DOHH2 (cell line): ENCODE data around the gene GPR183.

Source experiments
- H3F3A ChIP-seq: fragments of 200-600 bp; sonication (generic), shearing (Covaris generic); 2 replicates; pipeline ENCODE4 v1.6.0; 2016; ENCODE audit warnings: antibody characterized with exemption, mild to moderate bottlenecking; ENCODE audit not compliant: control insufficient read depth, insufficient read depth
- H3K27ac ChIP-seq: fragments of 200-600 bp; sonication (generic); 2 replicates; pipeline ENCODE4 v1.5.1; 2014; ENCODE audit warnings: low read depth, mild to moderate bottlenecking, low read length, moderate library complexity
- H3K27me3 ChIP-seq: fragments of 200-600 bp; sonication (generic); 2 replicates; pipeline ENCODE4 v1.6.1; 2014; ENCODE audit warnings: mild to moderate bottlenecking, low read length, mixed read lengths; ENCODE audit not compliant: control insufficient read depth
- H3K36me3 ChIP-seq: fragments of 200-600 bp; sonication (generic); 2 replicates; pipeline ENCODE4 v1.6.1; 2014; ENCODE audit warnings: mild to moderate bottlenecking, low read length, moderate library complexity, mixed read lengths; ENCODE audit not compliant: control insufficient read depth
- H3K4me1 ChIP-seq: fragments of 200-600 bp; sonication (generic); 2 replicates; pipeline ENCODE4 v1.6.1; 2014; ENCODE audit warnings: mild to moderate bottlenecking, low read length, mixed read lengths; ENCODE audit not compliant: control insufficient read depth
- H3K4me2 ChIP-seq: fragments of 200-600 bp; sonication (generic); 2 replicates; pipeline ENCODE4 v1.6.0; 2014; ENCODE audit warnings: mild to moderate bottlenecking, low read length, moderate library complexity
- H3K4me3 ChIP-seq: fragments of 200-600 bp; sonication (generic); 2 replicates; pipeline ENCODE4 v1.5.1; 2014; ENCODE audit warnings: mild to moderate bottlenecking, low read length, mixed read lengths
- H3K79me2 ChIP-seq: fragments of 200-600 bp; sonication (generic); 2 replicates; pipeline ENCODE4 v1.6.1; 2014; ENCODE audit warnings: mild to moderate bottlenecking, low read length, mixed read lengths; ENCODE audit not compliant: control insufficient read depth
- H3K9me2 ChIP-seq: fragments of 200-600 bp; sonication (generic); replicated peaks from 2 replicates; pipeline ENCODE4 v1.6.1; 2014; ENCODE audit warnings: mild to moderate bottlenecking, low read length, mixed read lengths; ENCODE audit not compliant: control insufficient read depth
- H3K9me3 ChIP-seq: fragments of 200-600 bp; sonication (generic); 2 replicates; pipeline ENCODE4 v1.6.1; 2014; ENCODE audit warnings: antibody characterized with exemption, low read length, mixed read lengths; ENCODE audit not compliant: control insufficient read depth, insufficient read depth
- H4K20me1 ChIP-seq: fragments of 200-600 bp; sonication (generic); 2 replicates; pipeline ENCODE4 v1.6.0; 2014; ENCODE audit warnings: low read depth, mild to moderate bottlenecking, antibody characterized with exemption, low read length, moderate library complexity; ENCODE audit not compliant: control insufficient read depth, insufficient read depth
- EZH2phosphoT487 ChIP-seq: fragments of 200-600 bp; sonication (generic); IDR thresholded peaks from 2 replicates; pipeline ENCODE4 v1.6.1; 2017; ENCODE audit warnings: borderline replicate concordance, mild to moderate bottlenecking, antibody characterized with exemption, low read length, moderate library complexity, mixed read lengths
- TF ChIP-seq, protein P1 (sequence below): fragments of 200-600 bp; sonication (generic); IDR thresholded peaks from one replicate; pipeline ENCODE4 v1.5.1; 2014; ENCODE audit warnings: antibody characterized with exemption, mild to moderate bottlenecking, low read depth, low read length; ENCODE audit not compliant: poor library complexity, severe bottlenecking

The GPR183 gene

GRCh38 chr13:99313501-99313900, 6.3 kb upstream of the GPR183 start:
- Histone ChIP-seq H3K4me2 (no peak overlapping the region), H3K4me3 (no peak overlapping the region), H3K9me3 (no peaks in the 10 kb centered on the region), H3K27me3 (no peaks in the 10 kb centered on the region), H3K9me2 (no peaks in the 10 kb centered on the region), H3K36me3 (peaks cover 2% of the 10 kb centered on the region), H3K79me2 (no peaks in the 10 kb centered on the region), H3F3A (no peaks in the 10 kb centered on the region), H4K20me1 (peaks cover 4% of the 10 kb centered on the region; the same call in 1 of the 2 replicates), H3K27ac (no peak overlapping the region), H3K4me1 (no peaks in the 10 kb centered on the region)
- TF ChIP-seq, protein P1, sequence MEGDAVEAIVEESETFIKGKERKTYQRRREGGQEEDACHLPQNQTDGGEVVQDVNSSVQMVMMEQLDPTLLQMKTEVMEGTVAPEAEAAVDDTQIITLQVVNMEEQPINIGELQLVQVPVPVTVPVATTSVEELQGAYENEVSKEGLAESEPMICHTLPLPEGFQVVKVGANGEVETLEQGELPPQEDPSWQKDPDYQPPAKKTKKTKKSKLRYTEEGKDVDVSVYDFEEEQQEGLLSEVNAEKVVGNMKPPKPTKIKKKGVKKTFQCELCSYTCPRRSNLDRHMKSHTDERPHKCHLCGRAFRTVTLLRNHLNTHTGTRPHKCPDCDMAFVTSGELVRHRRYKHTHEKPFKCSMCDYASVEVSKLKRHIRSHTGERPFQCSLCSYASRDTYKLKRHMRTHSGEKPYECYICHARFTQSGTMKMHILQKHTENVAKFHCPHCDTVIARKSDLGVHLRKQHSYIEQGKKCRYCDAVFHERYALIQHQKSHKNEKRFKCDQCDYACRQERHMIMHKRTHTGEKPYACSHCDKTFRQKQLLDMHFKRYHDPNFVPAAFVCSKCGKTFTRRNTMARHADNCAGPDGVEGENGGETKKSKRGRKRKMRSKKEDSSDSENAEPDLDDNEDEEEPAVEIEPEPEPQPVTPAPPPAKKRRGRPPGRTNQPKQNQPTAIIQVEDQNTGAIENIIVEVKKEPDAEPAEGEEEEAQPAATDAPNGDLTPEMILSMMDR = no peak
- TF ChIP-seq EZH2phosphoT487 = no peak

- Histone ChIP-seq H3K4me2 (no peak overlapping the region), H3K9me2 (no peaks in the 10 kb centered on the region), H4K20me1 (peaks cover 9% of the 10 kb centered on the region; the same call in 1 of the 2 replicates), H3K27me3 (no peaks in the 10 kb centered on the region), H3K79me2 (0 out of 2 replicates have a peak, but pooled peaks cover 2% of the 10 kb centered on the region), H3K4me3 (no peak overlapping the region), H3K9me3 (no peaks in the 10 kb centered on the region), H3K36me3 (peaks cover 11% of the 10 kb centered on the region), H3F3A (no peaks in the 10 kb centered on the region), H3K27ac (no peak overlapping the region), H3K4me1 (peaks cover 8% of the 10 kb centered on the region)
- TF ChIP-seq EZH2phosphoT487 = no peak
- TF ChIP-seq, protein P1 = no peak
Observed at GRCh38 chr13:99312493-99312883, 5.3 kb upstream of the GPR183 start.

DNA sequence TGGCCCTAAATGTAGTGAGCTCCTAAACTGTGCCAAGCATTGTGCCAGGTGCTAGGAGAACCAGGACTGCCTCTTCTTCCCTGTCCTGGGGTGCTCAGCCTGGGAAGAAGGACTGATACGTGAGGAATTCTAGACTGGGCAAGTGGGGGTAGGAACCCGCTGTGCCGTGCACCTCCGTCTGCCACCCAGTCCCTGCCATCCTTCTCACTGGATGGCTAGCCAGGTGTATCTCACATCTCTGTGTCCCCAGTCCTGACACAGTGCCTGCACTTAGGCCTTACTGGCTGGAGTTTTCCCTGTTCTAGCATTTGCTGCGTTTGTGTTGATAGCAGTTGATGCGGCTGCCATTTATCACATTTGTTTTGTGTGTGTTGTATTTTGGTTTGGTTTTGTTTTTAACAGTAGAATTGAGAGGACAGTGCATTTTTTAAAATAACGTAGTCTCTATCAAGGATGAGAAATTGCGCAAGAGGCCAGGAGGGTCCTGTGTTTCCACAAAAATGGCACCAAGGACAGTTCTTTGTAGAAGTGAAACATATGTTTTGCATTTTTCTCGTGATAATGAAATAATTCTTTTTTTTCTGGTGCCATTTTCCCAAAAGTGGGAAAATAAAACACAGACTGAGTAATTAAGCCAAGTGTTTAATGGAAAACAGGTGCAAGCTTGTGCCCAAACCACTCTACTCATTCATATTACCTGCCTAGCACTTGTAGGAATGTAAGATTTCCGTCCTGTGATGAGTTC, 4.7 kb upstream of the GPR183 start:
- Histone ChIP-seq H3K27me3 (no peaks in the 10 kb centered on the region), H3K4me3 (no peak overlapping the region), H3K4me1 (peaks cover 14% of the 10 kb centered on the region), H3K36me3 (peaks cover 11% of the 10 kb centered on the region), H3F3A (no peaks in the 10 kb centered on the region), H3K9me3 (no peaks in the 10 kb centered on the region), H3K9me2 (no peaks in the 10 kb centered on the region), H3K4me2 (no peak overlapping the region), H4K20me1 (peaks cover 9% of the 10 kb centered on the region; the same call in 1 of the 2 replicates), H3K79me2 (0 out of 2 replicates have a peak, but pooled peaks cover 2% of the 10 kb centered on the region), H3K27ac (no peak overlapping the region)
- TF ChIP-seq EZH2phosphoT487 = no peak
- TF ChIP-seq, protein P1 = no peak
